ENCODE results near the gene EFCAB6.

EFCAB6 gene

DNA sequence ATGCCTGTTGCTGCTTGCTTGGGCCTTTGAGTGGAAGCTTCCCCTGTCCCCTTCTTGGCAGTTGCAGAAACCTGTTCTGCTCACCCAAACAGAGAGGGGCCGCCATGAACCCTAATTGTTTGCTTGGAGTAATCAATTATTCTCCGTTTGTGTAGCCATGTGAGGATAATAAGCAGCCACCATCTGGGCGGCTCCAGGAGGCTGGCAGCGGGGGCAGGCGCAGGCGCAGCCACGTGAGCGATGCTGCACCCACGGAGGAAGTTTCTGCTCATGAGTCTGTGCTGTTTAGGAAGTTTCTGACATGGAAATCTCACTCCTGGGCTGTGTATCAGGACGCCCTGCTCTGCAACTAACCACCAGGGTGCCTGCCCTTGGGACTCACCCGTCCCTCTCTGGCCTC lies 310.2 kb downstream of the EFCAB6 start:
- no peak for DNase-seq (ENCODE audit: low read depth)
- TF ChIP-seq, protein P1, sequence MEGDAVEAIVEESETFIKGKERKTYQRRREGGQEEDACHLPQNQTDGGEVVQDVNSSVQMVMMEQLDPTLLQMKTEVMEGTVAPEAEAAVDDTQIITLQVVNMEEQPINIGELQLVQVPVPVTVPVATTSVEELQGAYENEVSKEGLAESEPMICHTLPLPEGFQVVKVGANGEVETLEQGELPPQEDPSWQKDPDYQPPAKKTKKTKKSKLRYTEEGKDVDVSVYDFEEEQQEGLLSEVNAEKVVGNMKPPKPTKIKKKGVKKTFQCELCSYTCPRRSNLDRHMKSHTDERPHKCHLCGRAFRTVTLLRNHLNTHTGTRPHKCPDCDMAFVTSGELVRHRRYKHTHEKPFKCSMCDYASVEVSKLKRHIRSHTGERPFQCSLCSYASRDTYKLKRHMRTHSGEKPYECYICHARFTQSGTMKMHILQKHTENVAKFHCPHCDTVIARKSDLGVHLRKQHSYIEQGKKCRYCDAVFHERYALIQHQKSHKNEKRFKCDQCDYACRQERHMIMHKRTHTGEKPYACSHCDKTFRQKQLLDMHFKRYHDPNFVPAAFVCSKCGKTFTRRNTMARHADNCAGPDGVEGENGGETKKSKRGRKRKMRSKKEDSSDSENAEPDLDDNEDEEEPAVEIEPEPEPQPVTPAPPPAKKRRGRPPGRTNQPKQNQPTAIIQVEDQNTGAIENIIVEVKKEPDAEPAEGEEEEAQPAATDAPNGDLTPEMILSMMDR (IDR thresholded peaks at IDR 0.05; ENCODE audit: insufficient read depth, low read depth, low read length, missing control alignments): no peak
- H3K4me3 ChIP-seq (ENCODE audit: low read depth, low read length): no peak overlapping the region

DNA sequence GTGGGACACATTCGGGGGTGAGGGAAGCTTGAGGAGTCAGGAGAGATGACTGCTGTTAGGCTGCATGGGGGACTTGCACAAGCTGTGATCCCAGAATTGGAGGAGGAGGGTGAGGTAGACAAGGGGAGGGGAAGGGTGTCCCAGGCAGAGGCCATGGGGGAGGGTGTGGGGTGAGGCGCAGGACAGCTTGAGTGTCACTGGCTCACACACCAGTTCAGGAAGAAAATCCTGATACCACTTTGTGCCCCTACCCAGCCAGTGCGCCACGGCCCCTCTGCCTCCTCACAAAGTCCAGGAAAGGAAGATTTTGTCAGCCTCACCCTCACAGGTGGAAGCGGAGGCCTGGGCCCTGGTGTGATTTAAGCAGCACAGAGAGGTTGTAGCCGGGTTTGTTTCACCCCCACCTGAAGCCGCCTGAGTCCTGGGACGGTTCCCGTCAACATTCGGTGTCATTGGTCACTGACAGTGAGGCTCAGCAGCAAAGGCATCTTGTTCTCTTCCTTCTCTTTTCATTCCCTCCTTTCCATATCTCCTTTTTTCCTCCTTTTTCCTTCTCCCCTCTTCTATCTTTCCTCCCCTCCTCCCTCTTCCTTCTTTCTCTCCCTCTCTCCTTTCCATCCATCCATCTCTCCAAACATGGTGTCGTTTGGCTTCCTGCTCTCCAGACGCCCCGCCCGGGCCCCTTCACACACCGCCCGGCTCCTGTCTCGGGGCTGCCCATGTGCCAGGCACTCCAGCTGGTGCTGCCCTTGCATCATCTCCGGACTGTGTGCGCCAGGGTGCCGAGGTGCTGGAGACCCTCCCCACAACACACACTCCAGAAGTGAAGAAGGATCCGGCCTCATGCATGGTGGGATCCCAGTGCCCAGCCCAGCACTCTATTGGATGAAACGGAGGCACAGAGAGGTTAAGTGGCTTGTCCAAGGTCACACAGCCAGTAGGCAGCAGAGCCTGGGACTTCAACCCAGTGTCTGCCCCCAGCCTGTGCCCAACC lies 311.0 kb downstream of the EFCAB6 start:
- DNase-seq (ENCODE audit: low read depth): no peak
- TF ChIP-seq, protein P1 (IDR thresholded peaks at IDR 0.05; ENCODE audit: insufficient read depth, low read depth, low read length, missing control alignments): no peak

DNA sequence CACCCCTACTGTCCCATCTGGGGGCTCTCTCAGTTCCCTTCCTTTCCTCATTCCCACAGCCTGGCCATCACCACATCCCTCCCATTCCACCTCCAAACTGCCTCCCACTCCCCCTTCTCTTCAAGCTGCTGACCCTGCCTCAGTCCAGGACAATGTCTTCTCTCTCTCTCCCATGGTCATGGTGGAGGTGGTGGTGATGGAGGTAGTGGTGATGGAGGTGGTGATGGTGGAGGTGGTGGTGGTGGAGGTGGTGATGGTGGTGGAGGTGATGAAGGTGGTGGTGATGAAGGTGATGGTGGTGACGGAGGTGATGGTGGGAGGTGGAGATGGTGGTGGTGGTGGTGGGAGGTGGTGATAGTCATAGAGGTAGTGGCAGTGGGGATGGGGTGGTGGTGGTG lies 313.2 kb downstream of the EFCAB6 start:
- TF ChIP-seq, protein P1 (IDR thresholded peaks at IDR 0.05; ENCODE audit: insufficient read depth, low read depth, low read length, missing control alignments): no peak
- no peak overlapping the region for H3K4me3 ChIP-seq (ENCODE audit: low read depth, low read length)
- no peak for DNase-seq (ENCODE audit: low read depth)

More for the DNA sequence above, 311.0 kb downstream of the EFCAB6 start:
- H3K4me3 ChIP-seq (ENCODE audit: low read depth, low read length): no peak overlapping the region

DNA sequence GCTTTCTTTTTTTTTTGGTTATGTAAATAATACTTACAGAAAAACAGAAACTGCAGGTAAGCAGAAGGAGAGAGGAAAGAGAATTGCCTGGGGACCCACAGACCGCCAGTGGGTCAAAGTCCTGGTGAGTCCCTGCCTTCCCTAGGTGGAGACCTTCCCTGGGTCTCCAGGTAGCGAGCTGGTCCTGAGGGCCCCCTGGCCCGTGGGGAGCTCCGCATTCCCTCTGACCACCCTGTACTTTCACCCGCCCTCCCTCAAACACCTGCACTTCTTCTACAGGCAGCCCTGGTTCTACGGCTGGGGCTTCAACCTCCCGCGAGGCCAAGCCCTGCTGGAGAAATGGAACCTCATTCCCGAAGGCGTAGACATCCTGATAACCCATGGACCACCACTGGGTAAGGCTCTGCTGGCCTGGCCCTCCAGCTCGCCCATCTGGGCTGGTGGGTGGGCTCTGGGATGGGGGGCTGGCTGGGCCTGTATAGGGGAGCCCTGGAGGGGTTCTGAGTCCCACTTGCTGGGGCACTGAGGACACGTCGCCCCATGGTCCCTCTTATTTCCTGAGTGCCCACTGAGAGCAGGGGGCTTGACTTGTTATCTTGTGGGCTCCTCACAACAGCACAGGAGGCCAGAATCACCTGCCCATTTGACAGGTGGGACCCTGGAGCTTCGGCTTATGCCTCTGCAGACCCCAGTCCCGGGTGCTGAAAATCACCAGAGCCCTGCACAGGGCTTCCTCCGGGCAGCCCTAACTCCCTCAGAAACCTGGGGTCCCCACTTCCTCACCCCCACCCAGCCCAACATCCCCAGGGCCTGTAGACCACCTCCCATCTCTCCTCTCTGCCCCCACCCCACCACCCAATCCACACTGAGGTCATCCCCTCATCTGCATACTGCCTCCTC lies 313.9 kb downstream of the EFCAB6 start:
- DNase-seq (ENCODE audit: low read depth): no peak
- H3K4me3 ChIP-seq (ENCODE audit: low read depth, low read length): no peak overlapping the region
- TF ChIP-seq, protein P1 (IDR thresholded peaks at IDR 0.05; ENCODE audit: insufficient read depth, low read depth, low read length, missing control alignments): no peak

DNA sequence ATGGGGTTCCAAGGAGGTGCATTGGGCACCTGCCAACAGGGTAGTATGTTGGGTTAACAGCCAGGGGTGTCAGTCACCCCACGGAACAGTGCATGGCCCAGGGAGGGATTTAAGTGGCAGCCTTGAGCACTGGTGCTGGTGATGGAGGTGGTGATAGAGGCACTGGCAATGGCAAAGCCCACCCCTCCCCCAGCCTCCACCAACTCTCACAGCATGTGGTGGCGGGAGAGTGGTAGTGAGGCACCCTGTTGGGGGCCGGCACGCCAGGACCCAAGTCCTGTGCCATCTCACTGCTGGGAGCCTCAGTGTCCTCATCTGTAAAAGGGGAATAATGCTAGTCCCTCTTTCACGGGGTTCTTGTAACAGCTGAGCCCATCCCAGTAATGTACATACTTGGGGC lies 318.8 kb downstream of the EFCAB6 start:
- no peak for DNase-seq (ENCODE audit: low read depth)
- no peak overlapping the region for H3K4me3 ChIP-seq (ENCODE audit: low read depth, low read length)
- TF ChIP-seq, protein P1 (IDR thresholded peaks at IDR 0.05; ENCODE audit: insufficient read depth, low read depth, low read length, missing control alignments): no peak

DNA sequence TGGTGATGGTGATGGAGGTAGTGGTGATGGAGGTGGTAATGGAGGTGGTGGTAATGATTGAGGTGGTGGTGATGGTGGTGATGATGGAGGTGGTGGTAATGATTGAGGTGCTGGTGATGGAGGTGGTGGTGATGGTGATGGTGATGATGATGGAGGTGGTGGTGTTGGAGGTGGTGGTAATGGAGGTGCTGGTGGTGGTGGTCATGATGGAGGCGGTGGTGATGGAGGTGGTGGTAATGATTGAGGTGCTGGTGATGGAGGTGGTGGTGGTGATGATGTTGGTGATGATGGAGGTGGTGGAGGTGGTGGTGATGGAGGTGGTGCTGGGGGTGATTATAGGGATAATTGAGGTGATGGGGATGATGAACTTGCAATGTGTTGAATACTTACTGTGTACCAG lies 320.4 kb downstream of the EFCAB6 start:
- no peak overlapping the region for H3K4me3 ChIP-seq (ENCODE audit: low read depth, low read length)
- no peak for DNase-seq (ENCODE audit: low read depth)
- TF ChIP-seq, protein P1 (IDR thresholded peaks at IDR 0.05; ENCODE audit: insufficient read depth, low read depth, low read length, missing control alignments): no peak
